Measurements from ENCODE around the gene KRT82. TPM values are rescaled to one million over a fixed set of nuclear protein-coding genes. Genes with fewer than 3 reads are reported as not detected.

Gene KRT82
- total RNA-seq, 4 donors from 2014 or later = 0.46 to 10.3 TPM; not detected in 2

DNA sequence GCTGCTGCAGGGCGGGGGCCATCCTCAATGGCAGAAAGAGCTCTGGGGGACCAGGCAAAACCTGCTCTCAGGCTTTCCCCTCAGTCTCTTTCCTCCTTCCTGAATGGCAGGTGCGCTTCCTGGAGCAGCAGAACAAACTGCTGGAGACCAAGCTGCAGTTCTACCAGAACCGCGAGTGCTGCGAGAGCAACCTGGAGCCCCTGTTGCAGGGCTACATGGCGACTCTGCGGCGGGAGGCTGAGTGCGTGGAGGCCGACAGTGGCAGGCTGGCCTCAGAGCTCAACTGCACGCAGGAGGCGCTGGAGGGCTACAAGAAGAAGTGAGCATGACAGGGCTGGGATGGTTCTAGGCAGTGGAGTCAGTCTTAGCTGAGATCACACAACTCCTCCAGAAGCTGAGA, 62.0 kb downstream of the KRT82 start:
- no peak overlapping the region for H3K4me3 ChIP-seq (ENCODE audit: low read depth, poor library complexity, severe bottlenecking)
- TF ChIP-seq POLR2A (IDR thresholded peaks at IDR 0.05) = no peak
- TF ChIP-seq, protein P1, sequence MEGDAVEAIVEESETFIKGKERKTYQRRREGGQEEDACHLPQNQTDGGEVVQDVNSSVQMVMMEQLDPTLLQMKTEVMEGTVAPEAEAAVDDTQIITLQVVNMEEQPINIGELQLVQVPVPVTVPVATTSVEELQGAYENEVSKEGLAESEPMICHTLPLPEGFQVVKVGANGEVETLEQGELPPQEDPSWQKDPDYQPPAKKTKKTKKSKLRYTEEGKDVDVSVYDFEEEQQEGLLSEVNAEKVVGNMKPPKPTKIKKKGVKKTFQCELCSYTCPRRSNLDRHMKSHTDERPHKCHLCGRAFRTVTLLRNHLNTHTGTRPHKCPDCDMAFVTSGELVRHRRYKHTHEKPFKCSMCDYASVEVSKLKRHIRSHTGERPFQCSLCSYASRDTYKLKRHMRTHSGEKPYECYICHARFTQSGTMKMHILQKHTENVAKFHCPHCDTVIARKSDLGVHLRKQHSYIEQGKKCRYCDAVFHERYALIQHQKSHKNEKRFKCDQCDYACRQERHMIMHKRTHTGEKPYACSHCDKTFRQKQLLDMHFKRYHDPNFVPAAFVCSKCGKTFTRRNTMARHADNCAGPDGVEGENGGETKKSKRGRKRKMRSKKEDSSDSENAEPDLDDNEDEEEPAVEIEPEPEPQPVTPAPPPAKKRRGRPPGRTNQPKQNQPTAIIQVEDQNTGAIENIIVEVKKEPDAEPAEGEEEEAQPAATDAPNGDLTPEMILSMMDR (IDR thresholded peaks at IDR 0.05) = no peak
- 95 to 96% methylated on average over 12 of the region's 12 CpGs for WGBS, 2 donors
- intact Hi-C loops (cut with DNase I; ENCODE audit: low total_unique reads) = no loop called here
- DNase-seq (ENCODE audit: low spot score in 2 of 2) = no peak

Other genes with a start within 250 kb of the KRT82 start
- 100 to 1,000 TPM; 269 to 349 (median 275) TPM for gene KRT80, start 214.3 kb downstream of the KRT82 start, total RNA-seq
- 100 to 1,000 TPM in 2 of 4 donors, 10 to 100 TPM in 2; 28.2 to 206 (median 125) TPM for gene KRT7, start 173.1 kb downstream of the KRT82 start, total RNA-seq
- gene KRT86, start 131.7 kb downstream of the KRT82 start, total RNA-seq = 100 to 1,000 TPM in 1 of 4 donors, 1 to 10 TPM in 1, under 1 TPM in 1, not detected in 1; 0.86 to 298 (median 10.0) TPM
- gene KRT81, start 114.8 kb downstream of the KRT82 start, total RNA-seq = 100 to 1,000 TPM in 1 of 4 donors, 10 to 100 TPM in 1, under 1 TPM in 1, not detected in 1; 0.37 to 204 (median 10.6) TPM
- 10 to 100 TPM in 1 of 4 donors, 1 to 10 TPM in 1, not detected in 2; 2.1 to 34.7 TPM for gene KRT83, start 84.9 kb downstream of the KRT82 start, total RNA-seq
- 100 to 1,000 TPM in 1 of 4 donors, 1 to 10 TPM in 1, under 1 TPM in 1, not detected in 1; 0.15 to 101 (median 8.3) TPM for gene KRT85, start 38.9 kb downstream of the KRT82 start, total RNA-seq
- under 1 TPM in 2 of 4 donors, not detected in 2; 0.46 to 0.75 TPM for gene KRT84, start 20.7 kb downstream of the KRT82 start, total RNA-seq
- gene KRT75, start 28.0 kb upstream of the KRT82 start, total RNA-seq = 10 to 100 TPM in 1 of 4 donors, 1 to 10 TPM in 3; 1.6 to 31.9 (median 4.9) TPM
- gene KRT6B, start 45.8 kb upstream of the KRT82 start, total RNA-seq = 100 to 1,000 TPM in 2 of 4 donors, 10 to 100 TPM in 2; 49.8 to 441 (median 157) TPM
- 10 to 100 TPM in 1 of 4 donors, 1 to 10 TPM in 1, under 1 TPM in 1, not detected in 1; 0.13 to 11.0 (median 1.0) TPM for gene KRT6C, start 67.5 kb upstream of the KRT82 start, total RNA-seq
- gene KRT6A, start 86.9 kb upstream of the KRT82 start, total RNA-seq = 100 to 1,000 TPM in 2 of 4 donors, 10 to 100 TPM in 2; 75.3 to 617 (median 182) TPM
- gene KRT5, start 114.1 kb upstream of the KRT82 start, total RNA-seq = 1,000 to 10,000 TPM; 2,541 to 6,567 (median 4,278) TPM
- gene KRT71, start 146.8 kb upstream of the KRT82 start, total RNA-seq = 10 to 100 TPM in 1 of 4 donors, 1 to 10 TPM in 1, under 1 TPM in 1, not detected in 1; 0.32 to 61.7 (median 1.6) TPM
- gene KRT74, start 167.5 kb upstream of the KRT82 start, total RNA-seq = 10 to 100 TPM in 1 of 4 donors, 1 to 10 TPM in 1, under 1 TPM in 2; 0.30 to 14.6 (median 0.82) TPM
- 10 to 100 TPM in 2 of 4 donors, 1 to 10 TPM in 1, under 1 TPM in 1; 0.42 to 14.0 (median 7.1) TPM for gene KRT72, start 195.1 kb upstream of the KRT82 start, total RNA-seq
- gene KRT73, start 212.2 kb upstream of the KRT82 start, total RNA-seq = 10 to 100 TPM in 1 of 4 donors, 1 to 10 TPM in 3; 3.0 to 15.3 (median 6.0) TPM
- gene KRT2, start 245.9 kb upstream of the KRT82 start, total RNA-seq = 1,000 to 10,000 TPM; 1,166 to 2,212 (median 1,643) TPM

Data from lower leg skin (tissue), 4 donors.